ENCODE results near the gene FBXW9. TPM values are rescaled to one million over a fixed set of nuclear protein-coding genes. Genes with fewer than 3 reads are reported as not detected.

Gene FBXW9
- total and polyA plus RNA-seq, 2 of the 13 experiments (the other 11 are each of a cell fraction or from before 2014, with no cell fraction given), result 5.7 to 6.1 TPM

GRCh38 chr19:12745166-12745897 is 48.9 kb upstream of the FBXW9 start:
- ChIA-PET CTCF (ENCODE audit: low intra/inter-chr PET ratio, low total read pairs) (no interaction called here), POLR2A (no interaction called here)
- Histone ChIP-seq H3K9ac (ENCODE audit: insufficient read depth, low read depth, low read length) (no peak overlapping the region), H3K9me3 (ENCODE audit: low read length) (peaks cover 8% of the 10 kb centered on the region), H2AFZ (ENCODE audit: low read length) (no peak overlapping the region), H3K79me2 (ENCODE audit: insufficient read depth, low read length) (no peaks in the 10 kb centered on the region), H3K4me3 (replicated peaks in 1 of 3; ENCODE audit: insufficient read depth in 1 of 3, low read depth in 2 of 3, low read length in 3 of 3) (no peak overlapping the region), H3K36me3 (replicated peaks in 1 of 2; ENCODE audit: control insufficient read depth in 1 of 2, insufficient read depth in 2 of 2, low read length in 2 of 2) (peaks cover 13 to 38% of the 10 kb centered on the region in 2 experiments), H3K27ac (ENCODE audit: extremely low read length, insufficient read depth, low read length) (no peak overlapping the region), H3K4me2 (ENCODE audit: low read depth, low read length) (no peak overlapping the region), H4K20me1 (ENCODE audit: insufficient read depth, low read length) (no peaks in the 10 kb centered on the region), H3K27me3 (ENCODE audit: control insufficient read depth in 1 of 2, insufficient read depth in 2 of 2, low read length in 2 of 2) (peaks cover 0 to 2% of the 10 kb centered on the region in 2 experiments; a peak in 2 of 5 replicates), H3K4me1 (ENCODE audit: insufficient read depth, low read length) (0 out of 2 replicates have a peak, but pooled peaks cover 2% of the 10 kb centered on the region)
- in situ Hi-C loops (cut with HindIII; ENCODE audit: extremely low pct_ligation_motif_present, low pct_unique_long_range_greater_than_20kb), result no loop called here
- intact Hi-C loops (cut with micrococcal nuclease; ENCODE audit: unreplicated experiment), result no loop called here
- no peak for DNase-seq (ENCODE audit: low spot score)
- TF ChIP-seq AGO2 (optimal IDR thresholded peaks at IDR 0.05; ENCODE audit: low read depth, low read length), result peak; percentile 23
- no peak for TF ChIP-seq ZGPAT (CRISPR knock-in tag; IDR thresholded peaks at IDR 0.05)
- FAIRE-seq, result no peak
- WGBS (ENCODE audit: low lambda C conversion rate), result 88% methylated on average over 11 of the region's 22 CpGs
- BruUV-seq (replicated peaks), result no TSS peak
- ATAC-seq, result no peak

GRCh38 chr19:12737835-12738351 is 41.5 kb upstream of the FBXW9 start:
- Histone ChIP-seq H3K27ac (ENCODE audit: extremely low read length, insufficient read depth, low read length) (peak overlapping the region; percentile 99), H4K20me1 (ENCODE audit: insufficient read depth, low read length) (peaks cover 7% of the 10 kb centered on the region), H2AFZ (ENCODE audit: low read length) (no peak overlapping the region), H3K36me3 (replicated peaks in 1 of 2; ENCODE audit: control insufficient read depth in 1 of 2, insufficient read depth in 2 of 2, low read length in 2 of 2) (peaks cover 3 to 13% of the 10 kb centered on the region in 2 experiments; a peak in 3 of 5 replicates), H3K27me3 (ENCODE audit: control insufficient read depth in 1 of 2, insufficient read depth in 2 of 2, low read length in 2 of 2) (no peaks in the 10 kb centered on the region; a peak in 1 of 5 replicates), H3K9me3 (ENCODE audit: low read length) (no peaks in the 10 kb centered on the region), H3K4me1 (ENCODE audit: insufficient read depth, low read length) (peaks cover 36% of the 10 kb centered on the region), H3K9ac (ENCODE audit: insufficient read depth, low read depth, low read length) (peak overlapping the region; percentile 98), H3K4me2 (ENCODE audit: low read depth, low read length) (peak overlapping the region; percentile 99), H3K4me3 (replicated peaks in 1 of 3; ENCODE audit: insufficient read depth in 1 of 3, low read depth in 2 of 3, low read length in 3 of 3) (peak overlapping the region; percentile 88 to 98 (median 93)), H3K79me2 (ENCODE audit: insufficient read depth, low read length) (peaks cover 33% of the 10 kb centered on the region)
- ATAC-seq (no peak), FAIRE-seq (no peak), DNase-seq (ENCODE audit: low spot score) (no peak)
- in situ Hi-C loops (cut with HindIII; ENCODE audit: extremely low pct_ligation_motif_present, low pct_unique_long_range_greater_than_20kb), result no loop called here
- CTCF ChIA-PET (ENCODE audit: low intra/inter-chr PET ratio, low total read pairs), result no interaction called here
- intact Hi-C loops (cut with micrococcal nuclease; ENCODE audit: unreplicated experiment), result loop anchor here (1.0 to 2.0 kb wide), 2 partner anchors 16 to 23 kb away; no protein-coding TSS in a partner anchor
- POLR2A ChIA-PET, result interaction anchor here (0.9 to 3.3 kb wide), 2 partner anchors 14 to 15 kb away, joined by 3 to 20 read pairs; partner anchors contain the start of gene TNPO2
- WGBS (ENCODE audit: low lambda C conversion rate), result 2% methylated on average over 9 of the region's 13 CpGs
- BruUV-seq (replicated peaks), result no TSS peak
- TF ChIP-seq ZNF687 (CRISPR knock-in tag; IDR thresholded peaks at IDR 0.05) (0 out of 2 replicates have a peak, but pooled peaks have one; percentile 20), ZBTB43 (CRISPR knock-in tag; conservative IDR thresholded peaks at IDR 0.05) (no peak), ZNF263 (CRISPR knock-in tag; IDR thresholded peaks at IDR 0.05) (no peak), ZNF776 (CRISPR knock-in tag; IDR thresholded peaks at IDR 0.05) (peak; percentile 50; the same call in 1 of the 2 replicates), SALL2 (CRISPR knock-in tag; IDR thresholded peaks at IDR 0.05) (no peak), MXD1 (CRISPR knock-in tag; IDR thresholded peaks at IDR 0.05) (0 out of 2 replicates have a peak, but pooled peaks have one; percentile 16)
